SK-N-SH treated with all-trans-retinoic acid at 6 μM for 48 hours (cell line): ENCODE measurements around the gene CYLC2.

Experiments
- ARNTL ChIP-seq: fragments of 450-650 bp; formaldehyde crosslinking; IDR thresholded peaks from 2 replicates; pipeline ENCODE4 v1.5.0; 2020; ENCODE audit warnings: low read depth, mild to moderate bottlenecking, moderate library complexity, borderline replicate concordance
- BACH2 ChIP-seq: fragments of 250-450 bp; sonication (Bioruptor Pico); IDR thresholded peaks from 2 replicates; pipeline ENCODE4 v1.9.0; 2021; ENCODE audit warnings: mild to moderate bottlenecking, borderline replicate concordance
- CREB5 ChIP-seq: fragments of 250-450 bp; sonication (Bioruptor Pico); IDR thresholded peaks from 2 replicates; pipeline ENCODE4 v1.5.1; 2020; ENCODE audit warnings: low read depth, mild to moderate bottlenecking, moderate library complexity
- ESRRG ChIP-seq: fragments of 250-450 bp; sonication (Bioruptor Pico); IDR thresholded peaks from 2 replicates; pipeline ENCODE4 v1.6.1; 2021; ENCODE audit warnings: mild to moderate bottlenecking
- ISL1 ChIP-seq: fragments of 250-450 bp; sonication (Bioruptor Pico); IDR thresholded peaks from 2 replicates; pipeline ENCODE4 v2.1.2; 2022; ENCODE audit warnings: mild to moderate bottlenecking, moderate library complexity
- OSR1 ChIP-seq: fragments of 250-450 bp; sonication (Bioruptor Pico); IDR thresholded peaks from 2 replicates; pipeline ENCODE4 v1.8.0; 2022; ENCODE audit warnings: moderate library complexity, mild to moderate bottlenecking, inconsistent platforms
- PATZ1 ChIP-seq: fragments of 250-450 bp; sonication (Bioruptor Pico); IDR thresholded peaks from 2 replicates; pipeline ENCODE4 v1.8.0; 2020; ENCODE audit warnings: mild to moderate bottlenecking, moderate library complexity, borderline replicate concordance
- TCF4 ChIP-seq: fragments of 250-450 bp; sonication (Bioruptor Pico); IDR thresholded peaks from 2 replicates; pipeline ENCODE4 v1.8.0; 2021; ENCODE audit warnings: mild to moderate bottlenecking, moderate library complexity, borderline replicate concordance

GRCh38 chr9:103003689-103004088 is 8.6 kb downstream of the CYLC2 start:
- TF ChIP-seq ISL1 (CRISPR knock-in tag) = no peak
- no peak for TF ChIP-seq BACH2
- TF ChIP-seq ESRRG (CRISPR knock-in tag) = no peak
- TF ChIP-seq ARNTL = no peak
- no peak for TF ChIP-seq PATZ1 (CRISPR knock-in tag)
- no peak for TF ChIP-seq OSR1 (CRISPR knock-in tag)
- TF ChIP-seq CREB5 (CRISPR knock-in tag) = no peak
- no peak for TF ChIP-seq TCF4 (CRISPR knock-in tag)
